ENCODE results near the gene FGFR3.

DNA sequence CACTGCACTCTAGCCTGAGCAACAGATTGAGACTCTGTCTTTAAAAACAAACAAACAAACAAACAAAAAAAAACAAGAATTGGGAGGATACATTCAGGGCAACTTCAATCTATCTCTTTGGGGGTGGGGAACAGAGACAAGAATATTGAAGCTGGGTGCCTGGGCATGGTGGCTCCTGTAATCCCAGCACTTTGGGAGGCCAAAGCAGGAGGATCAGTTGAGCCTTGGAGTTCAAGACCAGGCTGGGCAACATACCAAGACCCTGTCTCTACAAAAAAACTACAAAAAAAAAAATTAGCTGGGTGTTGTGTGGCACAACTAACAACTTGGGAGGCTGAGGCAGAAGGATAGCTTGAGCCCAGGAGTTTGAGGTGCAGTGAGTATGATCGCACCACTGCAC, 61.7 kb downstream of the FGFR3 start:
- TF ChIP-seq, protein P1, sequence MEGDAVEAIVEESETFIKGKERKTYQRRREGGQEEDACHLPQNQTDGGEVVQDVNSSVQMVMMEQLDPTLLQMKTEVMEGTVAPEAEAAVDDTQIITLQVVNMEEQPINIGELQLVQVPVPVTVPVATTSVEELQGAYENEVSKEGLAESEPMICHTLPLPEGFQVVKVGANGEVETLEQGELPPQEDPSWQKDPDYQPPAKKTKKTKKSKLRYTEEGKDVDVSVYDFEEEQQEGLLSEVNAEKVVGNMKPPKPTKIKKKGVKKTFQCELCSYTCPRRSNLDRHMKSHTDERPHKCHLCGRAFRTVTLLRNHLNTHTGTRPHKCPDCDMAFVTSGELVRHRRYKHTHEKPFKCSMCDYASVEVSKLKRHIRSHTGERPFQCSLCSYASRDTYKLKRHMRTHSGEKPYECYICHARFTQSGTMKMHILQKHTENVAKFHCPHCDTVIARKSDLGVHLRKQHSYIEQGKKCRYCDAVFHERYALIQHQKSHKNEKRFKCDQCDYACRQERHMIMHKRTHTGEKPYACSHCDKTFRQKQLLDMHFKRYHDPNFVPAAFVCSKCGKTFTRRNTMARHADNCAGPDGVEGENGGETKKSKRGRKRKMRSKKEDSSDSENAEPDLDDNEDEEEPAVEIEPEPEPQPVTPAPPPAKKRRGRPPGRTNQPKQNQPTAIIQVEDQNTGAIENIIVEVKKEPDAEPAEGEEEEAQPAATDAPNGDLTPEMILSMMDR (IDR thresholded peaks at IDR 0.05): no peak
- TF ChIP-seq, protein P2, sequence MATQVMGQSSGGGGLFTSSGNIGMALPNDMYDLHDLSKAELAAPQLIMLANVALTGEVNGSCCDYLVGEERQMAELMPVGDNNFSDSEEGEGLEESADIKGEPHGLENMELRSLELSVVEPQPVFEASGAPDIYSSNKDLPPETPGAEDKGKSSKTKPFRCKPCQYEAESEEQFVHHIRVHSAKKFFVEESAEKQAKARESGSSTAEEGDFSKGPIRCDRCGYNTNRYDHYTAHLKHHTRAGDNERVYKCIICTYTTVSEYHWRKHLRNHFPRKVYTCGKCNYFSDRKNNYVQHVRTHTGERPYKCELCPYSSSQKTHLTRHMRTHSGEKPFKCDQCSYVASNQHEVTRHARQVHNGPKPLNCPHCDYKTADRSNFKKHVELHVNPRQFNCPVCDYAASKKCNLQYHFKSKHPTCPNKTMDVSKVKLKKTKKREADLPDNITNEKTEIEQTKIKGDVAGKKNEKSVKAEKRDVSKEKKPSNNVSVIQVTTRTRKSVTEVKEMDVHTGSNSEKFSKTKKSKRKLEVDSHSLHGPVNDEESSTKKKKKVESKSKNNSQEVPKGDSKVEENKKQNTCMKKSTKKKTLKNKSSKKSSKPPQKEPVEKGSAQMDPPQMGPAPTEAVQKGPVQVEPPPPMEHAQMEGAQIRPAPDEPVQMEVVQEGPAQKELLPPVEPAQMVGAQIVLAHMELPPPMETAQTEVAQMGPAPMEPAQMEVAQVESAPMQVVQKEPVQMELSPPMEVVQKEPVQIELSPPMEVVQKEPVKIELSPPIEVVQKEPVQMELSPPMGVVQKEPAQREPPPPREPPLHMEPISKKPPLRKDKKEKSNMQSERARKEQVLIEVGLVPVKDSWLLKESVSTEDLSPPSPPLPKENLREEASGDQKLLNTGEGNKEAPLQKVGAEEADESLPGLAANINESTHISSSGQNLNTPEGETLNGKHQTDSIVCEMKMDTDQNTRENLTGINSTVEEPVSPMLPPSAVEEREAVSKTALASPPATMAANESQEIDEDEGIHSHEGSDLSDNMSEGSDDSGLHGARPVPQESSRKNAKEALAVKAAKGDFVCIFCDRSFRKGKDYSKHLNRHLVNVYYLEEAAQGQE (IDR thresholded peaks at IDR 0.05; ENCODE audit: low read depth, low read length): no peak
- TF ChIP-seq TAF1 (IDR thresholded peaks at IDR 0.05; ENCODE audit: borderline replicate concordance, low read depth, low read length): no peak
- TF ChIP-seq POLR2AphosphoS5 (IDR thresholded peaks at IDR 0.05; ENCODE audit: low read depth, low read length): no peak
- no peak for TF ChIP-seq RAD21 (IDR thresholded peaks at IDR 0.05; ENCODE audit: low read length)
- TF ChIP-seq EP300 (IDR thresholded peaks at IDR 0.05; ENCODE audit: borderline replicate concordance in 1 of 2, low read depth in 1 of 2, low read length in 1 of 2): no peak
- TF ChIP-seq, protein P3, sequence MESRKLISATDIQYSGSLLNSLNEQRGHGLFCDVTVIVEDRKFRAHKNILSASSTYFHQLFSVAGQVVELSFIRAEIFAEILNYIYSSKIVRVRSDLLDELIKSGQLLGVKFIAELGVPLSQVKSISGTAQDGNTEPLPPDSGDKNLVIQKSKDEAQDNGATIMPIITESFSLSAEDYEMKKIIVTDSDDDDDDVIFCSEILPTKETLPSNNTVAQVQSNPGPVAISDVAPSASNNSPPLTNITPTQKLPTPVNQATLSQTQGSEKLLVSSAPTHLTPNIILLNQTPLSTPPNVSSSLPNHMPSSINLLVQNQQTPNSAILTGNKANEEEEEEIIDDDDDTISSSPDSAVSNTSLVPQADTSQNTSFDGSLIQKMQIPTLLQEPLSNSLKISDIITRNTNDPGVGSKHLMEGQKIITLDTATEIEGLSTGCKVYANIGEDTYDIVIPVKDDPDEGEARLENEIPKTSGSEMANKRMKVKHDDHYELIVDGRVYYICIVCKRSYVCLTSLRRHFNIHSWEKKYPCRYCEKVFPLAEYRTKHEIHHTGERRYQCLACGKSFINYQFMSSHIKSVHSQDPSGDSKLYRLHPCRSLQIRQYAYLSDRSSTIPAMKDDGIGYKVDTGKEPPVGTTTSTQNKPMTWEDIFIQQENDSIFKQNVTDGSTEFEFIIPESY (IDR thresholded peaks at IDR 0.05; ENCODE audit: borderline replicate concordance, low read depth): no peak
- TF ChIP-seq RFX5 (IDR thresholded peaks at IDR 0.05; ENCODE audit: low read length): no peak

Data from SK-N-SH (cell line).